ENCODE measurements around the gene UBE2L6.

The UBE2L6 gene

GRCh38 chr11:57567515-57568329 lies at the start of gene UBE2L6:
TSS of gene UBE2L6 (minus strand) at chr11:57567672. CDS start at chr11:57567611, 61 bp downstream.
- TF ChIP-seq CTCF (IDR thresholded peaks at IDR 0.05; ENCODE audit: low read depth, low read length), result no peak
- peak within 1 kb of the TSS; percentile 80 for H3K4me3 ChIP-seq (ENCODE audit: low read depth, low read length)

- H3K4me3 ChIP-seq (ENCODE audit: low read depth, low read length), result no peak overlapping the region
- no peak for TF ChIP-seq CTCF (IDR thresholded peaks at IDR 0.05; ENCODE audit: low read depth, low read length)
These were observed 49.1 kb upstream of the UBE2L6 start for GRCh38 chr11:57616595-57616994.

- no peak for TF ChIP-seq CTCF (IDR thresholded peaks at IDR 0.05; ENCODE audit: low read depth, low read length)
- no peak overlapping the region for H3K4me3 ChIP-seq (ENCODE audit: low read depth, low read length)
These were observed 47.8 kb upstream of the UBE2L6 start for GRCh38 chr11:57615308-57615707.

GRCh38 chr11:57614234-57614772 lies 46.8 kb upstream of the UBE2L6 start:
- no peak for TF ChIP-seq CTCF (IDR thresholded peaks at IDR 0.05; ENCODE audit: low read depth, low read length)

GRCh38 chr11:57610170-57610569 lies 42.7 kb upstream of the UBE2L6 start:
- H3K4me3 ChIP-seq (ENCODE audit: low read depth, low read length), result no peak overlapping the region
- TF ChIP-seq CTCF (IDR thresholded peaks at IDR 0.05; ENCODE audit: low read depth, low read length), result no peak

More at GRCh38 chr11:57614234-57614772, 46.8 kb upstream of the UBE2L6 start:
- H3K4me3 ChIP-seq (ENCODE audit: low read depth, low read length), result no peak overlapping the region

GRCh38 chr11:57605028-57605420 lies 37.6 kb upstream of the UBE2L6 start:
- TF ChIP-seq CTCF (IDR thresholded peaks at IDR 0.05; ENCODE audit: low read depth, low read length), result no peak
- no peak overlapping the region for H3K4me3 ChIP-seq (ENCODE audit: low read depth, low read length)

GRCh38 chr11:57604296-57605027 lies 37.0 kb upstream of the UBE2L6 start:
- no peak for TF ChIP-seq CTCF (IDR thresholded peaks at IDR 0.05; ENCODE audit: low read depth, low read length)
- H3K4me3 ChIP-seq (ENCODE audit: low read depth, low read length), result no peak overlapping the region

Data from WI38 (cell line).